ENCODE measurements around the gene CHST11.
"Not testable (repeated sequence)": the region's sequence is repeated elsewhere in the genome, so short reads cannot be mapped to it uniquely, and the experiment has no call there.

CHST11 gene

DNA sequence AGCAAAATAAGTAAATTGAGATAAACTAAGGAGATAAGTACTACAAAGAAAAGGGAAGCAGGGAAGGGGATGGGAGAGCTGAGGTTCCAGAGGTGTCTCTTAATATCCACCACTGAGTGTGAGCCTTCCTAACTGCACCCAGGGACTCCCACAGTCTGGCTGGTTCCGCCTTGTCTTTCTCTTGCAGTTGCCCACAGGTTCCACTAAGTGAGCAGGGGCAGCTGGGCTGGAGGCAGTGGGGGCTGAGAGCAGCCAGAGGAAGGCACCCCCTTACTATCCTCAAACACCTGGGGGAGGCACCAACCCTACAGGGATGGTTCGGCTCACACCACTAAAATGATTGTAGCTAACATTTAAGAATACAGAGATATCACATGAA lies 286.4 kb downstream of the CHST11 start:
- no peak for DNase-seq (ENCODE audit: low read depth)
- TF ChIP-seq, protein P1, sequence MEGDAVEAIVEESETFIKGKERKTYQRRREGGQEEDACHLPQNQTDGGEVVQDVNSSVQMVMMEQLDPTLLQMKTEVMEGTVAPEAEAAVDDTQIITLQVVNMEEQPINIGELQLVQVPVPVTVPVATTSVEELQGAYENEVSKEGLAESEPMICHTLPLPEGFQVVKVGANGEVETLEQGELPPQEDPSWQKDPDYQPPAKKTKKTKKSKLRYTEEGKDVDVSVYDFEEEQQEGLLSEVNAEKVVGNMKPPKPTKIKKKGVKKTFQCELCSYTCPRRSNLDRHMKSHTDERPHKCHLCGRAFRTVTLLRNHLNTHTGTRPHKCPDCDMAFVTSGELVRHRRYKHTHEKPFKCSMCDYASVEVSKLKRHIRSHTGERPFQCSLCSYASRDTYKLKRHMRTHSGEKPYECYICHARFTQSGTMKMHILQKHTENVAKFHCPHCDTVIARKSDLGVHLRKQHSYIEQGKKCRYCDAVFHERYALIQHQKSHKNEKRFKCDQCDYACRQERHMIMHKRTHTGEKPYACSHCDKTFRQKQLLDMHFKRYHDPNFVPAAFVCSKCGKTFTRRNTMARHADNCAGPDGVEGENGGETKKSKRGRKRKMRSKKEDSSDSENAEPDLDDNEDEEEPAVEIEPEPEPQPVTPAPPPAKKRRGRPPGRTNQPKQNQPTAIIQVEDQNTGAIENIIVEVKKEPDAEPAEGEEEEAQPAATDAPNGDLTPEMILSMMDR (conservative IDR thresholded peaks at IDR 0.05; ENCODE audit: low read length): no peak
- H3K4me3 ChIP-seq (ENCODE audit: low read length): no peak overlapping the region

DNA sequence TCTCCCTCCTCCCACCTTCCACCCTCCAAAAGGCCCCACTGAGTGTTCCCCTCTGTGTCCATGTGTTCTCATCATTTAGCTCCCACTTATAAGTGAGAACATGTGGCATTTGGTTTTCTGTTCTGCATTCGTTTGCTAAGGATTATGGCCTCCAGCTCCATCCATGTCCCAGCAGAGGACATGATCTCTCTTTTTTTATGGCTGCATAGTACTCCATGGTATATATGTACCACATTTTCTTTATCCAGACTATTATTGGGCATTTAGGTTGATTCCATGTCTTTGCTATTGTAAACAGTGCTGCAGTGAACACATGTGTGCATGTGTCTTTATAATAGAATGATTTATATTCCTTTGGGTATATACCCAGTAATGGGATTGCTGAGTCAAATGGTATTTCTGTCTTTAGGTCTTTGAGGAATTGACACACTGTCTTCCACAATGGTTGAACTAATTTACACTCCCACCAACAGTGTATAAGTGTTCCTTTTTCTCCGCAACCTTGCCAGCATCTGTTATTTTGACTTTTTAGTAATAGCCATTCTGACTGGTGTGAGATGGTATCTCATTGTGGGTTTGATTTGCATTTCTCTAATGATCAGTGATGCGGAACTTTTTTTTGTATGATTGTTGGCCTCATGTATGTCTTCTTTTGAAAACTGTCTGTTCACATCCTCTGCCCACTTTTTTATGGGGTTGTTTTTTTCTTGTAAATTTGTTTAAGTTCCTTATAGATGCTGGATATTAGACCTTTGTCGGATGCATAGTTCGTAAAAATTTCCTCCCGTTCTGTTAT lies 287.2 kb downstream of the CHST11 start:
- DNase-seq (ENCODE audit: low read depth); H3K4me3 ChIP-seq (ENCODE audit: low read length): not testable (repeated sequence)

- TF ChIP-seq, protein P1 (conservative IDR thresholded peaks at IDR 0.05; ENCODE audit: low read length): no peak
- H3K4me3 ChIP-seq (ENCODE audit: low read length): no peak overlapping the region
- DNase-seq (ENCODE audit: low read depth): no peak
These were observed 289.8 kb downstream of the CHST11 start for GRCh38 chr12:104746467-104747088.

- TF ChIP-seq, protein P1 (conservative IDR thresholded peaks at IDR 0.05; ENCODE audit: low read length): no peak
- DNase-seq (ENCODE audit: low read depth): no peak
- H3K4me3 ChIP-seq (ENCODE audit: low read length): no peak overlapping the region
These were observed 290.6 kb downstream of the CHST11 start for GRCh38 chr12:104747330-104747729.

GRCh38 chr12:104747955-104748354 lies 291.2 kb downstream of the CHST11 start:
- no peak for DNase-seq (ENCODE audit: low read depth)
- TF ChIP-seq, protein P1 (conservative IDR thresholded peaks at IDR 0.05; ENCODE audit: low read length): no peak
- H3K4me3 ChIP-seq (ENCODE audit: low read length): no peak overlapping the region

GRCh38 chr12:104748356-104748755 lies 291.6 kb downstream of the CHST11 start:
- no peak overlapping the region for H3K4me3 ChIP-seq (ENCODE audit: low read length)
- TF ChIP-seq, protein P1 (conservative IDR thresholded peaks at IDR 0.05; ENCODE audit: low read length): no peak
- DNase-seq (ENCODE audit: low read depth): no peak

GRCh38 chr12:104748790-104749189 lies 292.0 kb downstream of the CHST11 start:
- peak; percentile 7 for DNase-seq (ENCODE audit: low read depth)
- no peak overlapping the region for H3K4me3 ChIP-seq (ENCODE audit: low read length)
- TF ChIP-seq, protein P1 (conservative IDR thresholded peaks at IDR 0.05; ENCODE audit: low read length): no peak

All from AG10803 (cell line).